Neuronal stem cell (in vitro differentiated cells): Measurements from ENCODE around the gene CHN2.

Experiments
- DNase-seq: peaks from one replicate; pipeline ENCODE4 v3.0.0-alpha.2; 2013; ENCODE audit warnings: low spot score
- H2AFZ ChIP-seq: one replicate; pipeline ENCODE4 v1.6.1; 2013; ENCODE audit warnings: mild to moderate bottlenecking, low read length, inconsistent platforms
- H2AK5ac ChIP-seq: 2 replicates; pipeline ENCODE4 v1.6.1; 2013; ENCODE audit warnings: low read depth, mild to moderate bottlenecking, inconsistent platforms, low read length, moderate library complexity, mixed read lengths
- H2BK120ac ChIP-seq: 2 replicates; pipeline ENCODE4 v1.6.1; 2013; ENCODE audit warnings: low read depth, mild to moderate bottlenecking, inconsistent platforms, low read length, moderate library complexity, mixed read lengths
- H2BK12ac ChIP-seq: one replicate; pipeline ENCODE4 v1.6.1; 2013; ENCODE audit warnings: low read length, inconsistent platforms
- H2BK15ac ChIP-seq: 2 replicates; pipeline ENCODE4 v1.6.1; 2013; ENCODE audit warnings: mild to moderate bottlenecking, low read length, inconsistent platforms, mixed read lengths
- H2BK5ac ChIP-seq: one replicate; pipeline ENCODE4 v1.6.1; 2013; ENCODE audit warnings: inconsistent platforms, mild to moderate bottlenecking, low read length, moderate library complexity
- H3K14ac ChIP-seq: one replicate; pipeline ENCODE4 v1.6.1; 2013; ENCODE audit warnings: low read length, inconsistent platforms
- H3K18ac ChIP-seq: 2 replicates; pipeline ENCODE4 v1.6.1; 2013; ENCODE audit warnings: low read length, inconsistent platforms
- H3K23ac ChIP-seq: 2 replicates; pipeline ENCODE4 v1.6.1; 2013; ENCODE audit warnings: low read depth, mild to moderate bottlenecking, mixed read lengths, low read length, inconsistent platforms; ENCODE audit not compliant: poor library complexity
- H3K27ac ChIP-seq: replicated peaks from 3 replicates; pipeline ENCODE4 v1.5.1; 2013; ENCODE audit warnings: low read length, inconsistent platforms
- H3K27me3 ChIP-seq, 3 experiments: 2 replicates each; pipeline ENCODE4 v1.6.1; 2013; ENCODE audit warnings: low read length in 3 of 3, mild to moderate bottlenecking in 2 of 3, inconsistent platforms in 1 of 3, low read depth in 1 of 3, mixed read lengths in 1 of 3, moderate library complexity in 1 of 3; ENCODE audit not compliant: control insufficient read depth in 3 of 3, insufficient read depth in 3 of 3
- H3K36me3 ChIP-seq, 2 donors: replicated peaks in 1 of 2; 2 replicates each; pipeline ENCODE4 v1.6.1; 2013; ENCODE audit warnings: low read length in 2 of 2; ENCODE audit not compliant: control insufficient read depth in 2 of 2, insufficient read depth in 2 of 2
- H3K4ac ChIP-seq: 2 replicates; pipeline ENCODE4 v1.6.1; 2013; ENCODE audit warnings: inconsistent platforms, mild to moderate bottlenecking, low read length, moderate library complexity
- H3K4me1 ChIP-seq, 2 donors: 1 replicate in 1 of 2; 2 replicates in 1 of 2; pipeline ENCODE4 v1.6.1; 2013; ENCODE audit warnings: low read length in 2 of 2, low read depth in 1 of 2; ENCODE audit not compliant: control insufficient read depth in 2 of 2, insufficient read depth in 1 of 2
- H3K4me2 ChIP-seq: one replicate; pipeline ENCODE4 v1.6.1; 2013; ENCODE audit warnings: mild to moderate bottlenecking, low read length, inconsistent platforms; ENCODE audit not compliant: insufficient read depth, poor library complexity, severe bottlenecking
- H3K4me3 ChIP-seq, 2 donors: 2 replicates each; pipeline ENCODE4 v1.5.1; 2013; ENCODE audit warnings: low read length in 2 of 2, mild to moderate bottlenecking in 2 of 2, inconsistent platforms in 1 of 2, moderate library complexity in 1 of 2
- H3K79me1 ChIP-seq: one replicate; pipeline ENCODE4 v1.6.1; 2013; ENCODE audit warnings: low read depth, mild to moderate bottlenecking, inconsistent platforms, low read length, moderate library complexity
- H3K9ac ChIP-seq: one replicate; pipeline ENCODE4 v1.6.1; 2013; ENCODE audit warnings: mild to moderate bottlenecking, low read depth, low read length, inconsistent platforms; ENCODE audit not compliant: poor library complexity
- H3K9me3 ChIP-seq, 2 donors: replicated peaks in 1 of 2; 2 replicates each; pipeline versions ENCODE3 to v1.6.1; 2013; ENCODE audit warnings: low read length in 2 of 2, mild to moderate bottlenecking in 2 of 2, inconsistent platforms in 1 of 2, low read depth in 1 of 2, mixed read lengths in 1 of 2, moderate library complexity in 1 of 2; ENCODE audit not compliant: control insufficient read depth in 2 of 2, insufficient read depth in 1 of 2
- H4K8ac ChIP-seq: one replicate; pipeline ENCODE4 v1.6.1; 2013; ENCODE audit warnings: low read depth, mild to moderate bottlenecking, inconsistent platforms, low read length, moderate library complexity
- H4K91ac ChIP-seq: one replicate; pipeline ENCODE4 v1.6.1; 2013; ENCODE audit warnings: low read length, low read depth, mild to moderate bottlenecking, inconsistent platforms; ENCODE audit not compliant: poor library complexity
- WGBS, 2 donors: extraction: QIAGEN DNeasy Blood & Tissue Kit; methylation state at CpG; one replicate each; pipeline ENCODE4 v1.1.7; 2013; ENCODE audit warnings: missing lambda C conversion rate in 2 of 2, mixed read lengths in 1 of 2; ENCODE audit not compliant: insufficient read length in 2 of 2, insufficient replicate concordance in 1 of 2; ENCODE audit errors: extremely low coverage in 2 of 2; 5-methylcytosine and 5-hydroxymethylcytosine counted together

CHN2 gene

GRCh38 chr7:29202651-29203069, 8.1 kb downstream of the CHN2 start:
- Histone ChIP-seq H3K27ac (no peak overlapping the region), H3K23ac (no peak overlapping the region), H2BK5ac (no peak overlapping the region), H2BK12ac (no peak overlapping the region), H2BK120ac (no peak overlapping the region), H4K8ac (no peak overlapping the region), H3K9me3 (no peaks in the 10 kb centered on the region), H3K27me3 (peaks cover 0 to 6% (median 0%) of the 10 kb centered on the region in 3 experiments), H3K4me1 (peaks cover 0 to 7% of the 10 kb centered on the region in 2 donors), H3K4ac (no peak overlapping the region), H2BK15ac (no peak overlapping the region), H3K18ac (no peak overlapping the region), H3K9ac (no peak overlapping the region), H3K4me3 (no peak overlapping the region), H4K91ac (no peak overlapping the region), H2AFZ (no peak overlapping the region), H3K14ac (no peak overlapping the region), H3K79me1 (no peaks in the 10 kb centered on the region), H2AK5ac (no peak overlapping the region), H3K36me3 (no peaks in the 10 kb centered on the region), H3K4me2 (no peak overlapping the region)
- no CpG with 5 or more reads among the region's 5 CpGs for WGBS, 2 donors
- no peak for DNase-seq

GRCh38 chr7:29204491-29205272, 10.1 kb downstream of the CHN2 start:
- WGBS, 2 donors: no CpG with 5 or more reads among the region's 6 CpGs
- no peak overlapping the region for H2BK15ac ChIP-seq
- H3K18ac ChIP-seq: no peak overlapping the region
- no peak overlapping the region for H3K4me2 ChIP-seq
- H3K4me1 ChIP-seq: peaks cover 7 to 8% of the 10 kb centered on the region in 2 donors
- no peak overlapping the region for H2BK12ac ChIP-seq
- no peak overlapping the region for H3K4me3 ChIP-seq
- no peak overlapping the region for H4K91ac ChIP-seq
- no peak overlapping the region for H2AFZ ChIP-seq
- no peak overlapping the region for H2BK5ac ChIP-seq
- H3K9ac ChIP-seq: no peak overlapping the region
- no peak overlapping the region for H2AK5ac ChIP-seq
- no peaks in the 10 kb centered on the region for H3K79me1 ChIP-seq
- H3K27ac ChIP-seq: no peak overlapping the region
- H3K14ac ChIP-seq: no peak overlapping the region
- H3K36me3 ChIP-seq: no peaks in the 10 kb centered on the region
- DNase-seq: no peak
- no peak overlapping the region for H4K8ac ChIP-seq
- no peak overlapping the region for H3K23ac ChIP-seq
- no peak overlapping the region for H3K4ac ChIP-seq
- H2BK120ac ChIP-seq: no peak overlapping the region
- no peaks in the 10 kb centered on the region for H3K27me3 ChIP-seq
- H3K9me3 ChIP-seq: no peaks in the 10 kb centered on the region

GRCh38 chr7:29207162-29207801, 12.7 kb downstream of the CHN2 start:
- H2BK15ac ChIP-seq: no peak overlapping the region
- H3K4me3 ChIP-seq: no peak overlapping the region
- H4K91ac ChIP-seq: no peak overlapping the region
- H3K79me1 ChIP-seq: no peaks in the 10 kb centered on the region
- no peaks in the 10 kb centered on the region for H3K27me3 ChIP-seq
- H3K4ac ChIP-seq: no peak overlapping the region
- H3K9me3 ChIP-seq: no peaks in the 10 kb centered on the region
- no peak overlapping the region for H3K18ac ChIP-seq
- H3K23ac ChIP-seq: no peak overlapping the region
- H2BK5ac ChIP-seq: no peak overlapping the region
- H3K4me1 ChIP-seq: peaks cover 7 to 8% of the 10 kb centered on the region in 2 donors
- H2BK12ac ChIP-seq: no peak overlapping the region
- no CpG with 5 or more reads among the region's 5 CpGs for WGBS, 2 donors
- no peak overlapping the region for H3K14ac ChIP-seq
- peak overlapping the region; percentile 15 for H2AFZ ChIP-seq
- no peak overlapping the region for H2AK5ac ChIP-seq
- no peak overlapping the region for H4K8ac ChIP-seq
- H3K27ac ChIP-seq: no peak overlapping the region
- DNase-seq: no peak
- H2BK120ac ChIP-seq: no peak overlapping the region
- no peak overlapping the region for H3K9ac ChIP-seq
- no peak overlapping the region for H3K4me2 ChIP-seq
- no peaks in the 10 kb centered on the region for H3K36me3 ChIP-seq

GRCh38 chr7:29208410-29209250, 14.1 kb downstream of the CHN2 start:
- Histone ChIP-seq H3K4ac (no peak overlapping the region), H3K9me3 (no peaks in the 10 kb centered on the region), H3K14ac (no peak overlapping the region), H3K18ac (no peak overlapping the region), H4K91ac (no peak overlapping the region), H3K4me3 (no peak overlapping the region), H3K4me1 (peaks cover 7 to 8% of the 10 kb centered on the region in 2 donors), H2BK15ac (no peak overlapping the region), H2BK120ac (no peak overlapping the region), H2AK5ac (no peak overlapping the region), H4K8ac (no peak overlapping the region), H3K23ac (no peak overlapping the region), H2BK12ac (no peak overlapping the region), H2AFZ (no peak overlapping the region), H3K27ac (no peak overlapping the region), H3K27me3 (no peaks in the 10 kb centered on the region), H3K79me1 (no peaks in the 10 kb centered on the region), H3K9ac (no peak overlapping the region), H3K4me2 (no peak overlapping the region), H2BK5ac (no peak overlapping the region), H3K36me3 (no peaks in the 10 kb centered on the region)
- WGBS, 2 donors: no CpG with 5 or more reads among the region's 12 CpGs
- no peak for DNase-seq
